Common myeloid progenitor, CD34-positive (primary cell): ENCODE measurements around the gene MFSD2B.

Experiments
- CTCF ChIA-PET: fragments of 350-600 bp; sonication (Branson Sonifier 250); formaldehyde crosslinking; loops from one replicate; lab custom pipeline; 2021; ENCODE audit warnings: antibody characterized with exemption; lab: Charles Lee
- POLR2A ChIA-PET: fragments of 350-600 bp; sonication (Branson Sonifier 250); formaldehyde crosslinking; loops from one replicate; lab custom pipeline; 2021; ENCODE audit warnings: antibody characterized with exemption; lab: Charles Lee
- DNase-seq, 3 donors: peaks; one replicate each; pipeline versions ENCODE4 v3.0.0 to v3.0.0-alpha.2; 2013
- H3K27ac ChIP-seq, 2 experiments: 1 replicate in 1 of 2; 2 replicates in 1 of 2; pipeline ENCODE4 v1.7.0; 2013; ENCODE audit warnings: inconsistent platforms in 2 of 2, low read length in 2 of 2, mild to moderate bottlenecking in 2 of 2, low read depth in 1 of 2, moderate library complexity in 1 of 2; ENCODE audit not compliant: severe bottlenecking in 2 of 2, insufficient read depth in 1 of 2, poor library complexity in 1 of 2
- H3K27me3 ChIP-seq, 5 experiments: replicated peaks in 2 of 5; 1 replicate in 3 of 5; 2 replicates in 2 of 5; pipeline versions ENCODE4 v1.6.1 to v1.7.0; 2013; ENCODE audit warnings: low read length in 4 of 5, mild to moderate bottlenecking in 2 of 5, moderate library complexity in 2 of 5, inconsistent platforms in 1 of 5; ENCODE audit not compliant: insufficient read depth in 5 of 5, control insufficient read depth in 4 of 5
- H3K36me3 ChIP-seq, 4 experiments: 1 replicate in 2 of 4; 2 replicates in 2 of 4; pipeline versions ENCODE4 v1.6.1 to v1.7.0; 2013; ENCODE audit warnings: low read length in 3 of 4, control low read depth in 1 of 4, mild to moderate bottlenecking in 1 of 4; ENCODE audit not compliant: control insufficient read depth in 4 of 4, insufficient read depth in 4 of 4
- H3K4me1 ChIP-seq, 4 experiments: 1 replicate in 3 of 4; 2 replicates in 1 of 4; pipeline versions ENCODE4 v1.6.1 to v1.7.1; 2013; ENCODE audit warnings: low read length in 3 of 4, mild to moderate bottlenecking in 3 of 4, control low read depth in 1 of 4, inconsistent platforms in 1 of 4, moderate library complexity in 1 of 4; ENCODE audit not compliant: control insufficient read depth in 4 of 4, insufficient read depth in 4 of 4; ENCODE audit errors: control extremely low read depth in 1 of 4
- H3K4me3 ChIP-seq, 7 experiments: 1 replicate in 4 of 7; 2 replicates in 3 of 7; pipeline versions ENCODE4 v1.5.1 to v1.7.0; 2013; ENCODE audit warnings: mild to moderate bottlenecking in 7 of 7, low read length in 6 of 7, moderate library complexity in 6 of 7, inconsistent platforms in 2 of 7, low read depth in 2 of 7, control low read depth in 1 of 7; ENCODE audit not compliant: insufficient read depth in 4 of 7, control insufficient read depth in 1 of 7; ENCODE audit errors: extremely low read depth in 1 of 7
- H3K9me3 ChIP-seq, 5 experiments: 1 replicate in 4 of 5; 2 replicates in 1 of 5; pipeline versions ENCODE4 v1.6.1 to v1.7.1; 2013; ENCODE audit warnings: low read length in 4 of 5, mild to moderate bottlenecking in 2 of 5, inconsistent platforms in 1 of 5, low read depth in 1 of 5, moderate library complexity in 1 of 5; ENCODE audit not compliant: control insufficient read depth in 4 of 5, insufficient read depth in 2 of 5; ENCODE audit errors: control extremely low read depth in 1 of 5
- WGBS: methylation state at CpG from one replicate; pipeline ENCODE4 v1.1.5; 2013; ENCODE audit not compliant: insufficient coverage; 5-methylcytosine and 5-hydroxymethylcytosine counted together

MFSD2B gene

DNA sequence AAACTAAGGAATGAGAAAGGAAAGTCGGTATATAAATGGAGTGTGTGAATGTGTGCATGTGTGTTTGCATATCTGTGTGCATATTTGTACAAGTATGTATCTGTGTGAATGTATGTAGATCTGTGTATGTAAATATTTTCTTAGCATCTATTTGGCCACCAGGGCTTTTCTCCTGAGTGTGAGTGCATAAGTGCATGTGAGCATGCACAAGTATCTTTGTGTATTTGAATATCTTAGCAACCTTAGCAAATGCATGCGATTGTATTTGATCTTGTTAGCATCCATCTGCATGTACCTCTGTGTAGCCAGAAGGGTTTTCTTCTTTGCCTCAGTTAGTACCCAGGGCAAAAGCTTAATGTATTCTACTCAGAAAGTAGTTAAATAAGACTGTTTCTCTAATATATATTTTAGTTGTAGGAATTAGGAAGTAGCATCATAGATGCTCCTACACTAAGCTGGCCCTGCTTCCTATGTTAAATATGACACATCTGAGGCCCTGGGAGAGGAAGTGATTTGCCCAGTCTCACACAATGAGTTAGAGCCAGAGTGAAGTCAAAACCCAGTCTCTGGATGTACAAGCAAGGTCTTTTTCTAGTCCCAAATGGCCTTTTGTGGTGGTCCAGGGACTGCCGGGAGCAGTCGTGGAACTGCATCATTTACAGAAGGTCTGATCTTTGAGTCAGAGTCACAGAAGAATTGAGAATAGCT lies 48.8 kb downstream of the MFSD2B start:
- WGBS, result 93% methylated on average over 3 of the region's 4 CpGs

DNA sequence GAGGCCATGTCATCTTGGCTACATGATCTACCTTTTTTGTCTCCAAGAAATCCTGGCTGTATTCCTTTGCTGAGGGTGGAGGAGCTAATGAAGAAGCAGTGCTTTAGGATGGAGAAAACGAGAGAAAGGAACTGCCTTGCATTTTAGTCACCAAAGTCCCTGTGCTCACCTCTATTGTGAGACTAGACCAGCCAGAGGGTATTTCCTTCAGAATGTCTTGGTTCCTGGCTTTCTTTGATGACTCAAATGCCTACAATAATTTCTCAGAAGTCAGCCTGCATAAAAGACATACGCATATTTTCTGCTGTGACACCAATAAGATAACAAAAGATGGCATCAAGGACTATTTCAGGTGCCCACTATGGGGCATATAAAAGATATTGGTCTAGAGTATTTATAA lies 55.5 kb downstream of the MFSD2B start:
- WGBS, result 94% methylated on average over 2 of the region's 2 CpGs
- no peaks in the 10 kb centered on the region for H3K9me3 ChIP-seq
- H3K4me3 ChIP-seq, result no peak overlapping the region
- CTCF ChIA-PET, result interaction anchor here (1.0 to 3.4 kb wide), 4 partner anchors 8 to 138 kb away, joined by 3 to 9 read pairs (median 3); partner anchors contain the start of genes ATAD2B and SF3B6
- POLR2A ChIA-PET, result no interaction called here
- no peaks in the 10 kb centered on the region for H3K4me1 ChIP-seq
- H3K27ac ChIP-seq, result no peak overlapping the region
- no peak for DNase-seq
- peaks cover under 1 to 35% (median 19%) of the 10 kb centered on the region in 4 experiments for H3K36me3 ChIP-seq
- H3K27me3 ChIP-seq, result no peaks in the 10 kb centered on the region

More for the DNA sequence above, 48.8 kb downstream of the MFSD2B start:
- ChIA-PET POLR2A (no interaction called here), CTCF (interaction anchor here (0.6 to 3.2 kb wide), 9 partner anchors 8 to 71 kb away, joined by 3 to 15 read pairs (median 4); partner anchors contain the start of gene WDCP)
- peak in 1 of 3 donors; percentile 21 for DNase-seq
- no peaks in the 10 kb centered on the region for H3K36me3 ChIP-seq
- peaks cover 0 to 3% (median 0%) of the 10 kb centered on the region in 5 experiments for H3K27me3 ChIP-seq
- no peak overlapping the region for H3K27ac ChIP-seq
- no peak overlapping the region for H3K4me3 ChIP-seq
- H3K9me3 ChIP-seq, result peaks cover 0 to 2% (median 0%) of the 10 kb centered on the region in 5 experiments
- H3K4me1 ChIP-seq, result no peaks in the 10 kb centered on the region

DNA sequence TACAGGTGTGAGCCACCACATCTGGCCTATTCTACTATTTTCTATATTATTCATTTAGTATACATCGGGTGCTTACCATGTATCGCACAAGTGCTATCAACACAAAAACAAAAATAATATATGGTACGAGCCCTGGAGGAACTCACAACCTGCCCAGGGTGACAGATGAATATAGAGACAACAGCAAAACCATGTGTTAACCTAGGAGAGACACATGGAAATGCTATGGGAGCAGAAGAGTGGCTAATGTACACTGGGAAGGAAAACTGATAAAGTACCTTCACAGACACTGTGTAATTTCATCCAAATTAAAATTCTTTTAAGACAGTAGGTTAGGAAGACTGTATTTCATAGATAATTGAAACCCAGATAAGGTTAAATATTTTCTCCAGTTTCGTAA lies 62.4 kb downstream of the MFSD2B start:
- no peak overlapping the region for H3K27ac ChIP-seq
- DNase-seq, result no peak
- POLR2A ChIA-PET, result no interaction called here
- no CpG with 5 or more reads among the region's 4 CpGs for WGBS
- peaks cover 10 to 52% (median 29%) of the 10 kb centered on the region in 4 experiments for H3K36me3 ChIP-seq
- H3K27me3 ChIP-seq, result no peaks in the 10 kb centered on the region
- H3K4me3 ChIP-seq, result no peak overlapping the region
- H3K9me3 ChIP-seq, result no peaks in the 10 kb centered on the region
- CTCF ChIA-PET, result interaction anchor here (0.6 to 4.8 kb wide), 6 partner anchors 8 to 248 kb away, joined by 3 to 26 read pairs (median 6); partner anchors contain the start of gene TP53I3
- peaks cover 4 to 16% (median 9%) of the 10 kb centered on the region in 4 experiments for H3K4me1 ChIP-seq

DNA sequence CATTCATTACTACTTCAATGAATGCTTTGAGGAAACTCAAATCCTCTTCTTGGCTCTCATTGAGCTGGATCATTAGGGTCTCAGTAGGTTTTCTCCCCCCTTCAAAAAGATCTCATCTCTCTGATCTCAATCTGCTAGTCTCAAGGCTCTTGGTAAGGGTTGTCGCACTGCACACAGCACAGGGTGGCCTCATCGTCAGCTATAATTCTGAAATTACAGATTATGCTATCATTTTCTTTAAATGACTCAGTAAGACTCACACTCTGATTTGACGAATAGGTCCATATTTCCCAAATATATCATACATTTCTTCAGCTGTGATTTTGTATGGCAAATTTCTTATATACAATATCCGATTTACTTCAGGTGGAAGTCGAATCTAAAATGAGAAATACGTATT lies 63.9 kb downstream of the MFSD2B start:
- H3K27me3 ChIP-seq, result no peaks in the 10 kb centered on the region
- H3K4me3 ChIP-seq, result no peak overlapping the region
- peaks cover 10 to 39% (median 23%) of the 10 kb centered on the region in 4 experiments for H3K36me3 ChIP-seq
- no peaks in the 10 kb centered on the region for H3K9me3 ChIP-seq
- WGBS, result 90% methylated on average over 2 of the region's 6 CpGs
- peaks cover 11 to 27% (median 19%) of the 10 kb centered on the region in 4 experiments for H3K4me1 ChIP-seq
- CTCF ChIA-PET, result interaction anchor here (1.2 to 4.8 kb wide), 4 partner anchors 10 to 26 kb away, joined by 3 to 26 read pairs (median 11); partner anchors contain the start of genes TP53I3 and WDCP
- POLR2A ChIA-PET, result interaction anchor here (0.6 kb wide), 1 partner anchor 37 kb away, joined by 3 read pairs; no protein-coding TSS in a partner anchor
- no peak overlapping the region for H3K27ac ChIP-seq
- no peak for DNase-seq

DNA sequence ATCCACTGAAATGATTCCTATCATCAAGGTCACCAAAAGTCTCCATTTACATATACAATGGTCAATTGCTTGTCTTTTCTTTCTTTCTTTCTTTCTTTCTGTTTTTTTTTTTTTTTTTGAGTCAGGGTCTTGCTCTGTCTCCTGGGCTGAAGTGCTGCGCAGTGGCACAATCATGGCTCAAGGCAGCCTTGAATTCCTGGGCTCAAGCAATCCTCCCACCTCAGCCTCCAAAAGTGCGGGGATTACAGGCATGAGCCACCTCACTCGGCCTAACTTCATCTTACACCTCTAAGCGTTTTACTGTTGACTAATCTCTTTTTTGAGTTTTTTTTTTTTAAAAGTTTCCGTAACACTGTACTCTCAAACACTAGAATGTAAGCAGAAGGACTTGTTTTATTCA lies 65.4 kb downstream of the MFSD2B start:
- peaks cover 11 to 27% (median 19%) of the 10 kb centered on the region in 4 experiments for H3K4me1 ChIP-seq
- peak overlapping the region in 6 of 7 experiments; percentile 80 to 99 (median 93) for H3K4me3 ChIP-seq
- peaks cover 10 to 38% (median 26%) of the 10 kb centered on the region in 4 experiments for H3K36me3 ChIP-seq
- H3K27ac ChIP-seq, result peak overlapping the region; percentile 84 to 93
- no peak for DNase-seq
- POLR2A ChIA-PET, result no interaction called here
- CTCF ChIA-PET, result interaction anchor here (0.8 kb wide), 1 partner anchor 8 kb away, joined by 3 read pairs; no protein-coding TSS in a partner anchor
- H3K27me3 ChIP-seq, result no peaks in the 10 kb centered on the region
- no peaks in the 10 kb centered on the region for H3K9me3 ChIP-seq
- 100% methylated on average over 1 of the region's 5 CpGs for WGBS
